Measurements from ENCODE around the gene STX8. TPM values are rescaled to one million over a fixed set of nuclear protein-coding genes. Genes with fewer than 3 reads are reported as not detected.

Gene STX8
- total and polyA plus RNA-seq, 4 donors, result 14.7 to 39.5 (median 28.7) TPM

DNA sequence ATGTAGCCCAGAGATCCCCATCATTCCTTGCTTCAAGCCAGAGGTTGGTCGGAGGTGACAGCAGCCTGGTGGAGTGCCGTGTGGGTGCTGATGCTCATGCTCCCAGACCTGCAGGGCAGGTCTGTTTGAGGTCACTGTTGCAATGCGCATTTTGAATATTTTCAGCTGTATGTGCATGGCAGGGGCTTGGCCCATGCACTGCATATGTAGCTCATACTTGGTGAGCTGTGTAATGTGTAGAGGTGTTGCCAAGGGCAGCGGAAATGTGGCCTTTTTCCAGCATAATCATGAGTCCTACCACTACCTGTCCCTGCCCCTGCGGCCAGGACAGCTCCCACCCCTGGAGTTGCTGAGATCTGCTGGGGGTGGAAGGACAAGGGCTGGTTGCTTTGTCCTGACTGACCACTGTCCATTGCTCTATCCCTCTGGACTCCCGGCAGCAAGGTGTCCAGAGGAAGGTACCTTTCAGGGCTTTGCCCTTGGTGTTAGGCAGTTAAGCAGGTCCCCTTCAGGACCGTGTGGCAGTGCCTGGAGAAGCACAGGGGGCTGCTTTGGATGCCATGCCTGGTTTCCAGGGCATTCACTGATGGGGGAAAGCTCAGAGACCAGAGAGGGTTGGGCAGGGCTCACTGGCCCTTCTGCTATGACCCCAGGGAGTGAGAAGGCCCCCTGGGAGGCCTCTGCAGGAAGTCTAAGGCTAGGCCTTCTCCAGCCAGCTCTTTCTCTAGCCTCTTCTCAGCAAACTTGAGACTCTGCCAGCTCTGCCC, 339.2 kb downstream of the STX8 start:
- WGBS, result 91% methylated on average over 7 of the region's 7 CpGs
- Histone ChIP-seq H3K9ac (ENCODE audit: low read depth in 1 of 2, low read length in 2 of 2) (no peak overlapping the region), H3K36me3 (ENCODE audit: control insufficient read depth in 4 of 4, insufficient read depth in 3 of 4, low read depth in 1 of 4, low read length in 3 of 4) (no peaks in the 10 kb centered on the region), H3K9me3 (ENCODE audit: control insufficient read depth in 4 of 4, low read length in 3 of 4) (no peaks in the 10 kb centered on the region), H3K27ac (ENCODE audit: low read depth in 1 of 2, low read length in 2 of 2) (no peak overlapping the region), H3K27me3 (ENCODE audit: control insufficient read depth in 4 of 4, insufficient read depth in 4 of 4, low read length in 3 of 4) (no peaks in the 10 kb centered on the region), H3K4me1 (ENCODE audit: control insufficient read depth in 4 of 4, insufficient read depth in 4 of 4, low read length in 3 of 4) (peaks cover 13 to 20% (median 18%) of the 10 kb centered on the region in 4 donors), H3K4me3 (ENCODE audit: low read depth in 1 of 3, low read length in 3 of 3) (no peak overlapping the region)
- TF ChIP-seq HNF4A (conservative IDR thresholded peaks at IDR 0.05) (no peak), RXRA (IDR thresholded peaks at IDR 0.05) (no peak), FOXA2 (IDR thresholded peaks at IDR 0.05) (no peak), HNF4G (IDR thresholded peaks at IDR 0.05) (no peak)
- TF ChIP-seq, protein P1, sequence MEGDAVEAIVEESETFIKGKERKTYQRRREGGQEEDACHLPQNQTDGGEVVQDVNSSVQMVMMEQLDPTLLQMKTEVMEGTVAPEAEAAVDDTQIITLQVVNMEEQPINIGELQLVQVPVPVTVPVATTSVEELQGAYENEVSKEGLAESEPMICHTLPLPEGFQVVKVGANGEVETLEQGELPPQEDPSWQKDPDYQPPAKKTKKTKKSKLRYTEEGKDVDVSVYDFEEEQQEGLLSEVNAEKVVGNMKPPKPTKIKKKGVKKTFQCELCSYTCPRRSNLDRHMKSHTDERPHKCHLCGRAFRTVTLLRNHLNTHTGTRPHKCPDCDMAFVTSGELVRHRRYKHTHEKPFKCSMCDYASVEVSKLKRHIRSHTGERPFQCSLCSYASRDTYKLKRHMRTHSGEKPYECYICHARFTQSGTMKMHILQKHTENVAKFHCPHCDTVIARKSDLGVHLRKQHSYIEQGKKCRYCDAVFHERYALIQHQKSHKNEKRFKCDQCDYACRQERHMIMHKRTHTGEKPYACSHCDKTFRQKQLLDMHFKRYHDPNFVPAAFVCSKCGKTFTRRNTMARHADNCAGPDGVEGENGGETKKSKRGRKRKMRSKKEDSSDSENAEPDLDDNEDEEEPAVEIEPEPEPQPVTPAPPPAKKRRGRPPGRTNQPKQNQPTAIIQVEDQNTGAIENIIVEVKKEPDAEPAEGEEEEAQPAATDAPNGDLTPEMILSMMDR (IDR thresholded peaks at IDR 0.05; ENCODE audit: low read depth, low read length, missing input control), result no peak
- TF ChIP-seq, protein P2, sequence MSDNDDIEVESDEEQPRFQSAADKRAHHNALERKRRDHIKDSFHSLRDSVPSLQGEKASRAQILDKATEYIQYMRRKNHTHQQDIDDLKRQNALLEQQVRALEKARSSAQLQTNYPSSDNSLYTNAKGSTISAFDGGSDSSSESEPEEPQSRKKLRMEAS (IDR thresholded peaks at IDR 0.05), result no peak
- DNase-seq (ENCODE audit: low spot score), result no peak

DNA sequence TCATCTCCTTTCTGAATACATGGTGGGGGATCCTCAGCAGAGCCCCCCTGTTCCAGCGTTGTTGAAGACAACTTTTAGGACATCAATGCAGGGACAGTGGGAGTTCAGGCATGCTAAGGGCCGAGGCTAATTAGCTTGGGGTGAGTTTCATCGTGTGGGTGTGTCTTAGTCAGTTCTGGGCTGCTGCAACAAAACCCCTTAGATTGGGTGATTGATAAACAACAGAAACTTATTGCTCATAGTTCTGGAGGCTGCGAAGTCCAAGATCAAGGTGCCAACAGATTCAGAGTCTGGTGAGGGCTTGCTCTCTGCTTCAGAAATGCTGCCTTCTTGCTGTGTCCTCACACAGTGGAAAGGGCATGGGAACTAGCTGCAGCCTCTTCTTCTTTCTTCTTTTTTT, 340.3 kb downstream of the STX8 start:
- H3K36me3 ChIP-seq (ENCODE audit: control insufficient read depth in 4 of 4, insufficient read depth in 3 of 4, low read depth in 1 of 4, low read length in 3 of 4), result no peaks in the 10 kb centered on the region
- no peaks in the 10 kb centered on the region for H3K9me3 ChIP-seq (ENCODE audit: control insufficient read depth in 4 of 4, low read length in 3 of 4)
- H3K4me1 ChIP-seq (ENCODE audit: control insufficient read depth in 4 of 4, insufficient read depth in 4 of 4, low read length in 3 of 4), result peaks cover 7 to 14% (median 10%) of the 10 kb centered on the region in 4 donors
- H3K4me3 ChIP-seq (ENCODE audit: low read depth in 1 of 3, low read length in 3 of 3), result no peak overlapping the region
- TF ChIP-seq, protein P3, sequence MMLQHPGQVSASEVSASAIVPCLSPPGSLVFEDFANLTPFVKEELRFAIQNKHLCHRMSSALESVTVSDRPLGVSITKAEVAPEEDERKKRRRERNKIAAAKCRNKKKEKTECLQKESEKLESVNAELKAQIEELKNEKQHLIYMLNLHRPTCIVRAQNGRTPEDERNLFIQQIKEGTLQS (IDR thresholded peaks at IDR 0.05), result no peak
- no peak for TF ChIP-seq RXRA (IDR thresholded peaks at IDR 0.05)
- TF ChIP-seq, protein P2 (IDR thresholded peaks at IDR 0.05), result no peak
- 90% methylated on average over 4 of the region's 4 CpGs for WGBS
- DNase-seq (ENCODE audit: low spot score), result no peak
- H3K27me3 ChIP-seq (ENCODE audit: control insufficient read depth in 4 of 4, insufficient read depth in 4 of 4, low read length in 3 of 4), result no peaks in the 10 kb centered on the region
- H3K27ac ChIP-seq (ENCODE audit: low read depth in 1 of 2, low read length in 2 of 2), result no peak overlapping the region
- H3K9ac ChIP-seq (ENCODE audit: low read depth in 1 of 2, low read length in 2 of 2), result no peak overlapping the region

DNA sequence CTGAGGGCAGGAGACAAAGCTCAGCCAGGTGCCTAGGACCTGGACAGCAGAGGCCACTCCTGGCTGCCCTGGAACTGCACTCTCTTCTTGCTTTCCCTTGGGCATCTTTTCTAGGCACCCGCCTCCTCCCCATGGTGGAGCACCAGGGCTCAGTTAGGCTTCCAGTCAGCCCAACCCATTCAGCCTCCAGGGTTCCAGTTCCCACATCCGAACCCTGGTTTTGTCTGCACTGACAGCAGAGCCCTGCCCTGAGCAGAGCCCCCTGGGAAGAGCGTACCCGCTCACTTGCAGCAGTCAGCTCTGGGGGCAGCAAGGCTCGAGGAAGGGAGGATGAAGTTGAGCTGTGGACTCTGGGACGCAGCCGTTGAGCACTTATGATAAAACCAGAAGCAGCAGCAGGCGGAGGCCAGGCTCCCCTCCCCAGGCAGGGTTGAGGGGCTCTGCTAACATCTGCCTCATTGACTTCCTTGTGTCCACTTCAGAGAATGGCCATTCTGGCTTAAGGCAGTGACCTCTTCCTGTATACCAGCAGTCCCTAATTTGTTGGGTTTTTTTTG, 341.2 kb downstream of the STX8 start:
- DNase-seq (ENCODE audit: low spot score), result no peak
- no peaks in the 10 kb centered on the region for H3K9me3 ChIP-seq (ENCODE audit: control insufficient read depth in 4 of 4, low read length in 3 of 4)
- H3K36me3 ChIP-seq (ENCODE audit: control insufficient read depth in 4 of 4, insufficient read depth in 3 of 4, low read depth in 1 of 4, low read length in 3 of 4), result no peaks in the 10 kb centered on the region
- H3K9ac ChIP-seq (ENCODE audit: low read depth in 1 of 2, low read length in 2 of 2), result no peak overlapping the region
- H3K4me1 ChIP-seq (ENCODE audit: control insufficient read depth in 4 of 4, insufficient read depth in 4 of 4, low read length in 3 of 4), result peaks cover 4 to 9% (median 5%) of the 10 kb centered on the region in 4 donors
- WGBS, result 86% methylated on average over 8 of the region's 8 CpGs
- no peaks in the 10 kb centered on the region for H3K27me3 ChIP-seq (ENCODE audit: control insufficient read depth in 4 of 4, insufficient read depth in 4 of 4, low read length in 3 of 4)
- H3K27ac ChIP-seq (ENCODE audit: low read depth in 1 of 2, low read length in 2 of 2), result no peak overlapping the region
- TF ChIP-seq JUND (IDR thresholded peaks at IDR 0.05), result no peak
- TF ChIP-seq FOXA1 (IDR thresholded peaks at IDR 0.05), result no peak
- no peak for TF ChIP-seq TAF1 (conservative IDR thresholded peaks at IDR 0.05)
- TF ChIP-seq GABPA (IDR thresholded peaks at IDR 0.05 in 1 of 2, conservative IDR thresholded peaks at IDR 0.05 in 1 of 2), result no peak
- TF ChIP-seq, protein P3 (IDR thresholded peaks at IDR 0.05), result no peak
- no peak for TF ChIP-seq HNF4G (IDR thresholded peaks at IDR 0.05)
- TF ChIP-seq, protein P4, sequence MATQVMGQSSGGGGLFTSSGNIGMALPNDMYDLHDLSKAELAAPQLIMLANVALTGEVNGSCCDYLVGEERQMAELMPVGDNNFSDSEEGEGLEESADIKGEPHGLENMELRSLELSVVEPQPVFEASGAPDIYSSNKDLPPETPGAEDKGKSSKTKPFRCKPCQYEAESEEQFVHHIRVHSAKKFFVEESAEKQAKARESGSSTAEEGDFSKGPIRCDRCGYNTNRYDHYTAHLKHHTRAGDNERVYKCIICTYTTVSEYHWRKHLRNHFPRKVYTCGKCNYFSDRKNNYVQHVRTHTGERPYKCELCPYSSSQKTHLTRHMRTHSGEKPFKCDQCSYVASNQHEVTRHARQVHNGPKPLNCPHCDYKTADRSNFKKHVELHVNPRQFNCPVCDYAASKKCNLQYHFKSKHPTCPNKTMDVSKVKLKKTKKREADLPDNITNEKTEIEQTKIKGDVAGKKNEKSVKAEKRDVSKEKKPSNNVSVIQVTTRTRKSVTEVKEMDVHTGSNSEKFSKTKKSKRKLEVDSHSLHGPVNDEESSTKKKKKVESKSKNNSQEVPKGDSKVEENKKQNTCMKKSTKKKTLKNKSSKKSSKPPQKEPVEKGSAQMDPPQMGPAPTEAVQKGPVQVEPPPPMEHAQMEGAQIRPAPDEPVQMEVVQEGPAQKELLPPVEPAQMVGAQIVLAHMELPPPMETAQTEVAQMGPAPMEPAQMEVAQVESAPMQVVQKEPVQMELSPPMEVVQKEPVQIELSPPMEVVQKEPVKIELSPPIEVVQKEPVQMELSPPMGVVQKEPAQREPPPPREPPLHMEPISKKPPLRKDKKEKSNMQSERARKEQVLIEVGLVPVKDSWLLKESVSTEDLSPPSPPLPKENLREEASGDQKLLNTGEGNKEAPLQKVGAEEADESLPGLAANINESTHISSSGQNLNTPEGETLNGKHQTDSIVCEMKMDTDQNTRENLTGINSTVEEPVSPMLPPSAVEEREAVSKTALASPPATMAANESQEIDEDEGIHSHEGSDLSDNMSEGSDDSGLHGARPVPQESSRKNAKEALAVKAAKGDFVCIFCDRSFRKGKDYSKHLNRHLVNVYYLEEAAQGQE (IDR thresholded peaks at IDR 0.05), result no peak
- no peak for TF ChIP-seq EGR1 (IDR thresholded peaks at IDR 0.05; ENCODE audit: low read depth in 2 of 2)
- no peak overlapping the region for H3K4me3 ChIP-seq (ENCODE audit: low read depth in 1 of 3, low read length in 3 of 3)

Measured in liver (tissue), 9 donors.